ENCODE data around the gene TUFM. TPM values are rescaled to one million over a fixed set of nuclear protein-coding genes. Genes with fewer than 3 reads are reported as not detected.
A peak's percentile ranks its signal among the peaks of the same experiment; 100 is the strongest.

TUFM gene
- total RNA-seq, 2 experiments from 2014 or later = 309 to 323 TPM

- TF ChIP-seq, protein P1, sequence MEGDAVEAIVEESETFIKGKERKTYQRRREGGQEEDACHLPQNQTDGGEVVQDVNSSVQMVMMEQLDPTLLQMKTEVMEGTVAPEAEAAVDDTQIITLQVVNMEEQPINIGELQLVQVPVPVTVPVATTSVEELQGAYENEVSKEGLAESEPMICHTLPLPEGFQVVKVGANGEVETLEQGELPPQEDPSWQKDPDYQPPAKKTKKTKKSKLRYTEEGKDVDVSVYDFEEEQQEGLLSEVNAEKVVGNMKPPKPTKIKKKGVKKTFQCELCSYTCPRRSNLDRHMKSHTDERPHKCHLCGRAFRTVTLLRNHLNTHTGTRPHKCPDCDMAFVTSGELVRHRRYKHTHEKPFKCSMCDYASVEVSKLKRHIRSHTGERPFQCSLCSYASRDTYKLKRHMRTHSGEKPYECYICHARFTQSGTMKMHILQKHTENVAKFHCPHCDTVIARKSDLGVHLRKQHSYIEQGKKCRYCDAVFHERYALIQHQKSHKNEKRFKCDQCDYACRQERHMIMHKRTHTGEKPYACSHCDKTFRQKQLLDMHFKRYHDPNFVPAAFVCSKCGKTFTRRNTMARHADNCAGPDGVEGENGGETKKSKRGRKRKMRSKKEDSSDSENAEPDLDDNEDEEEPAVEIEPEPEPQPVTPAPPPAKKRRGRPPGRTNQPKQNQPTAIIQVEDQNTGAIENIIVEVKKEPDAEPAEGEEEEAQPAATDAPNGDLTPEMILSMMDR (IDR thresholded peaks at IDR 0.05) = no peak
- POLR2A ChIA-PET = interaction anchor here (0.8 to 14.3 kb wide), 10 partner anchors 10 to 103 kb away, joined by 3 to 485 read pairs (median 4); partner anchors contain the start of genes ATXN2L, RABEP2 and SH2B1
- H3K9me3 Mint-ChIP-seq = no peaks in the 10 kb centered on the region
- H3K4me1 Mint-ChIP-seq (ENCODE audit: low read depth) = peaks cover 20% of the 10 kb centered on the region
- peak overlapping the region; percentile 98 for H3K27ac Mint-ChIP-seq
- DNase-seq (peak; percentile 37), ATAC-seq (peak; percentile 13)
- no peaks in the 10 kb centered on the region for H3K27me3 Mint-ChIP-seq
- H3K4me3 Mint-ChIP-seq = peak overlapping the region; percentile 99
- peaks cover 40% of the 10 kb centered on the region for H3K36me3 Mint-ChIP-seq (ENCODE audit: low read depth)
- intact Hi-C loops (cut with micrococcal nuclease) = loop anchor here (1.0 to 5.0 kb wide), 2 partner anchors 23 to 80 kb away; partner anchors contain the start of gene RABEP2
- CTCF ChIA-PET = interaction anchor here (0.7 to 5.5 kb wide), 14 partner anchors 9 to 138 kb away, joined by 3 to 36 read pairs (median 4); partner anchors contain the start of genes LAT, NFATC2IP and SH2B1
Observed at GRCh38 chr16:28846933-28847273, 755 bp upstream of the TUFM start.

GRCh38 chr16:28845761-28846079, 428 bp downstream of the TUFM start:
- peak overlapping the region; percentile 99 for H3K4me3 Mint-ChIP-seq
- DNase-seq = peak; percentile 28
- POLR2A ChIA-PET = interaction anchor here (1.0 to 14.3 kb wide), 7 partner anchors 9 to 90 kb away, joined by 3 to 485 read pairs (median 7); partner anchors contain the start of genes ATXN2L and SH2B1
- intact Hi-C loops (cut with micrococcal nuclease) = loop anchor here (1.0 to 5.0 kb wide), 2 partner anchors 21 to 82 kb away; partner anchors contain the start of gene RABEP2
- peaks cover 20% of the 10 kb centered on the region for H3K4me1 Mint-ChIP-seq (ENCODE audit: low read depth)
- no peak for ATAC-seq
- H3K36me3 Mint-ChIP-seq (ENCODE audit: low read depth) = peaks cover 44% of the 10 kb centered on the region
- CTCF ChIA-PET = interaction anchor here (1.0 to 5.5 kb wide), 8 partner anchors 8 to 101 kb away, joined by 3 to 36 read pairs (median 4); partner anchors contain the start of gene SH2B1
- peak overlapping the region; percentile 98 for H3K27ac Mint-ChIP-seq
- no peaks in the 10 kb centered on the region for H3K27me3 Mint-ChIP-seq
- TF ChIP-seq, protein P1 (IDR thresholded peaks at IDR 0.05) = no peak
- H3K9me3 Mint-ChIP-seq = no peaks in the 10 kb centered on the region

- Mint-ChIP-seq H3K9me3 (no peaks in the 10 kb centered on the region), H3K27ac (peak overlapping the region; percentile 98), H3K4me1 (ENCODE audit: low read depth) (peaks cover 20% of the 10 kb centered on the region), H3K4me3 (peak overlapping the region; percentile 99), H3K27me3 (no peaks in the 10 kb centered on the region), H3K36me3 (ENCODE audit: low read depth) (peaks cover 44% of the 10 kb centered on the region)
- ChIA-PET POLR2A (interaction anchor here (0.6 to 14.3 kb wide), 9 partner anchors 14 to 1711 kb away, joined by 3 to 485 read pairs (median 4); partner anchors contain the start of genes ATXN2L, SGF29 and SH2B1), CTCF (interaction anchor here (0.9 to 5.5 kb wide), 7 partner anchors 8 to 99 kb away, joined by 3 to 36 read pairs (median 5); partner anchors contain the start of gene SH2B1)
- no peak for ATAC-seq
- intact Hi-C loops (cut with micrococcal nuclease) = loop anchor here (5.0 kb wide), 1 partner anchor 82 kb away; the partner anchor contains the start of gene RABEP2
- peak; percentile 68 for DNase-seq
- TF ChIP-seq, protein P1 (IDR thresholded peaks at IDR 0.05) = no peak
Observed at GRCh38 chr16:28845293-28845692, 855 bp downstream of the TUFM start.

DNA sequence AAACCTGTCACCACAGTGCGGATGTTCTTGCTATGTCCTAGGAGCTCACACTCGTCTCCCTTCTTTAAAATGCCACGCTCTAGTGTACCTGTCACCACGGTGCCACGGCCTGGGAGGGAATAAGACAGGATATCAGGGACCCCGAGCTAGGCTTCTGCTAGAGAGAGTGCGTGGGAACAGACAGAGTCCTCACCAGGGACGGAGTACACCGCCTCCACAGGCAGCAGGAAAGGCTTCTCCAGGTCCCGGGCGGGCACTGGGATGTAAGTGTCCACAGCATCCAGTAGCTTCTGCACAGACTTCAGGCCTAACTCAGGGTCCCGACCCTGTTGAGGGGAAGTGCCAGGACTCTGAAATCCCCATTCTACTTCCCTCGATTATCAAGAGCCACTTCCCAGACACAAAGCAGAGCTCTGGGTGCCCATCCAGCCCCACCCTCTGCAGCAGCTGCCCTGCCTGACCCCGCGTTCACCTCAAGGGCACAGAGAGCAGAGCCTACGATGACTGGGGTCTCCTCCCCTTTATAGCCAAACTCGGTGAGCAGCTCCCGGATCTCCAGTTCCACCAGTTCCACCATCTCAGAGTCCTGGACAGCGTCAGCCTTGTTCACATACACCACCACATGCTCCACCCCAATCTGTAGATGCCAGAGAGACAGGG, 1.8 kb downstream of the TUFM start:
- Mint-ChIP-seq H3K4me1 (ENCODE audit: low read depth) (peaks cover 20% of the 10 kb centered on the region), H3K27ac (peak overlapping the region; percentile 98), H3K4me3 (peak overlapping the region; percentile 99), H3K36me3 (ENCODE audit: low read depth) (peaks cover 44% of the 10 kb centered on the region), H3K9me3 (no peaks in the 10 kb centered on the region), H3K27me3 (no peaks in the 10 kb centered on the region)
- ChIA-PET CTCF (interaction anchor here (0.9 kb wide), 1 partner anchor 12 kb away, joined by 3 read pairs; no protein-coding TSS in a partner anchor), POLR2A (interaction anchor here (0.9 to 14.3 kb wide), 6 partner anchors 16 to 290 kb away, joined by 3 to 485 read pairs (median 6); partner anchors contain the start of genes ATXN2L, SGF29 and SH2B1)
- ATAC-seq (no peak), DNase-seq (no peak)
- intact Hi-C loops (cut with micrococcal nuclease) = no loop called here
- TF ChIP-seq, protein P1 (IDR thresholded peaks at IDR 0.05) = no peak
